Upper lobe of right lung (tissue), 1 donor: ENCODE data around the gene ALDH3B2. TPM values are rescaled to one million over a fixed set of nuclear protein-coding genes. Genes with fewer than 3 reads are reported as not detected.
A peak's percentile ranks its signal among the peaks of the same experiment; 100 is the strongest.

Experiments used
- ATAC-seq: fragments of 200-7000 bp; cut with Tn5 transposase; one replicate; pipeline ENCODE4 v1.9.1; 2020; ENCODE audit warnings: mild to moderate bottlenecking, moderate library complexity
- DNase-seq: peaks from one replicate; pipeline ENCODE4 v3.0.0-alpha.2; 2020
- H3K27ac ChIP-seq: fragments of 200-600 bp; one replicate; pipeline ENCODE4 v1.8.0; 2022
- H3K27me3 ChIP-seq: fragments of 200-600 bp; one replicate; pipeline ENCODE4 v1.8.0; 2022; ENCODE audit warnings: mild to moderate bottlenecking
- H3K36me3 ChIP-seq: fragments of 200-600 bp; one replicate; pipeline ENCODE4 v1.8.0; 2022
- H3K4me1 ChIP-seq: fragments of 200-600 bp; one replicate; pipeline ENCODE4 v1.8.0; 2022
- H3K4me3 ChIP-seq: fragments of 200-600 bp; one replicate; pipeline ENCODE4 v1.8.0; 2022; ENCODE audit warnings: mild to moderate bottlenecking
- H3K9me3 ChIP-seq: fragments of 200-600 bp; one replicate; pipeline ENCODE4 v1.8.0; 2022
- intact Hi-C: fragments of 100-400 bp; cut with DNase I; formaldehyde crosslinking; loops from one replicate; pipeline ENCODE4 v1.11.0; 2022
- total RNA-seq: library from RNA; stranded (reverse); fragmentation: NEBNext Ultra II Directional; extraction: Animal tissue kit (Norgen Biotek cat#: 25700); gene quantifications from one replicate; pipeline ENCODE4 v1.2.1, GENCODE V29; 2021
- TF ChIP-seq, protein P1 (sequence below): fragments of 200-600 bp; IDR thresholded peaks from one replicate; pipeline ENCODE4 v1.8.0; 2022; ENCODE audit warnings: antibody characterized with exemption
- donor health status: DM: no; HTN: yes; CAD: no; lungs with severe emphysema.

ALDH3B2 gene
- total RNA-seq, 1 donor from 2014 or later: 1.3 TPM

DNA sequence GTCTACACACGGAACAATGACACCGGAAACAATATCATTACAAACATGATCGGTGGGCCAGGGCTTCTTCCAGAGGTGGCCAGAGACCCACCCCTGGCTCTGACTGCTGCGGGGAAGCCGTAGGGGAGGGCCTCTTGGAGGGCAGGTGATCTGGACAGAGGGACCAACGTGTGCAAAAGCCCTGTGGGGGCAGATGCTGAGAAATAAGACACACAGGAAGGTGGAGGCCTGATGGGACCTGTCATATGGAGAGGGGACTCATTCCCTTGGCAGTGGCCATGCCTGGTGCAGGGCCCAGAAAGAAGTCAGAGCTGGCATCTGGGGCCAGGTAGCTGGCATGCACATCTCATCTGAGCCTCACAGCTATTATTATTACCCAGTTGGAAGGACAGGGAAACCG lies 1.1 kb downstream of the ALDH3B2 start:
- H3K9me3 ChIP-seq: no peaks in the 10 kb centered on the region
- intact Hi-C loops: no loop called here
- no peaks in the 10 kb centered on the region for H3K36me3 ChIP-seq
- DNase-seq (peak; percentile 39), ATAC-seq (no peak)
- TF ChIP-seq, protein P1, sequence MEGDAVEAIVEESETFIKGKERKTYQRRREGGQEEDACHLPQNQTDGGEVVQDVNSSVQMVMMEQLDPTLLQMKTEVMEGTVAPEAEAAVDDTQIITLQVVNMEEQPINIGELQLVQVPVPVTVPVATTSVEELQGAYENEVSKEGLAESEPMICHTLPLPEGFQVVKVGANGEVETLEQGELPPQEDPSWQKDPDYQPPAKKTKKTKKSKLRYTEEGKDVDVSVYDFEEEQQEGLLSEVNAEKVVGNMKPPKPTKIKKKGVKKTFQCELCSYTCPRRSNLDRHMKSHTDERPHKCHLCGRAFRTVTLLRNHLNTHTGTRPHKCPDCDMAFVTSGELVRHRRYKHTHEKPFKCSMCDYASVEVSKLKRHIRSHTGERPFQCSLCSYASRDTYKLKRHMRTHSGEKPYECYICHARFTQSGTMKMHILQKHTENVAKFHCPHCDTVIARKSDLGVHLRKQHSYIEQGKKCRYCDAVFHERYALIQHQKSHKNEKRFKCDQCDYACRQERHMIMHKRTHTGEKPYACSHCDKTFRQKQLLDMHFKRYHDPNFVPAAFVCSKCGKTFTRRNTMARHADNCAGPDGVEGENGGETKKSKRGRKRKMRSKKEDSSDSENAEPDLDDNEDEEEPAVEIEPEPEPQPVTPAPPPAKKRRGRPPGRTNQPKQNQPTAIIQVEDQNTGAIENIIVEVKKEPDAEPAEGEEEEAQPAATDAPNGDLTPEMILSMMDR: no peak
- H3K4me1 ChIP-seq: no peaks in the 10 kb centered on the region
- no peak overlapping the region for H3K4me3 ChIP-seq
- H3K27me3 ChIP-seq: peaks cover 5% of the 10 kb centered on the region
- H3K27ac ChIP-seq: no peak overlapping the region

DNA sequence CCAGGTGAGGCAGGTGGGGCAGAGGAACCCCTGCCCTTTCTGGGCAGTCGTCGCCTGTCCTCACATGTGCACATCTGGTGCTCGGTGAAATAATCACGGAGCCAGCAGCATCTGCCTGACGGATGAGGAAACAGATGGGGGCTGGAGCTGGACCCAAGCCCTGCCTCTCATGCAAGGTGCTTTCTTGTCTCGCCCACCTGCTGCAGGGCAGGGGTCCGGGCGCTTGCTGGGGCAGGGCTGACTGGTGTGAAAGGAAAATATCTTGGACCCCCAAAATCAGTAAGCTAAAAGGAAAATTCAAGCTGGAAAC lies 3.3 kb downstream of the ALDH3B2 start:
- Histone ChIP-seq H3K4me1 (no peaks in the 10 kb centered on the region), H3K36me3 (no peaks in the 10 kb centered on the region), H3K27ac (no peak overlapping the region), H3K9me3 (no peaks in the 10 kb centered on the region), H3K4me3 (no peak overlapping the region), H3K27me3 (peaks cover 5% of the 10 kb centered on the region)
- DNase-seq (no peak), ATAC-seq (no peak)
- TF ChIP-seq, protein P1: no peak
- intact Hi-C loops: no loop called here

DNA sequence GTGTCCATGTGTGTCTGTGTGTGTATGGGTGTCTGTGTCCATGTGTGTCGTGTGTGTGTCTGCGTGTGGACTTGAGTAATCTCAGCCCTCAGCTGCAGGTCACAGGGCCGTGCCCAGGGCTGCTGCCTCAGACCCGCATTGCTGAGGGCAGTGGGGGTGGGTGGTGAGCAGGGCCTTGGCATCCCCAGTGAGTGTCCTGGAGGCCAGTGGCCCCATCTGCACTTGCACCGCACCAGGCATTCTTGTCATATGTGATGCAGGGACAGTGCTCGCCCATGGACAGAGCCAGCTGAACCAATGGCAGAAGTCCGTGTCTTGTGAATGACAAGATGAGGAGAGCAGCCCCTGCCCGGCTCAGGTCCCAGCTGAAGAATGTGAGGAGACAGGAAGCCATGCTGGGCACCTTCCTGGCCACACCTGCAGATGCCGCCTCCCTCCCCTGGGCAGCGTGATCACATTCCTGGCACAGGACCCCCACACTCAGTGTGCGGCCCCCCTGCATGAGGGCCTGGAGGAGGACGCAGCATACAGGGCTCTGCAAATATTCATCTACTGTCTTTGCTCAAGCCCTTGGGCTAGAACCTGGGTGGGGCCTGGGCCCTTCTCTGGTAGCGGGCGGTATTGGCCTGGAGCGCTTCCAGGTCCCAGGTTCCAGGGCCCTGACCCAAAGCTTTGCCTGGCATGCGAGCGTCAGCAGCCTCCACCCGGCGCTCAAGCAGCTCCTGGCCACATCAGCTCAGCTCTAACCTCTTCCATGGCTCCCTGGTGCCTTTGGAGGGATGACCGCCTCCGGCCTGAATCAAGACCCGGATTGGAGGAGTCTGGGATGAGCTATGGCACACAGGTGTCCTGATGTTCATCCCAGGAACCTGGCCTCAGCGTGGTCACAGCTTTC lies 3.9 kb downstream of the ALDH3B2 start:
- no peak for ATAC-seq
- Histone ChIP-seq H3K27ac (no peak overlapping the region), H3K36me3 (no peaks in the 10 kb centered on the region), H3K27me3 (peaks cover 5% of the 10 kb centered on the region), H3K4me1 (no peaks in the 10 kb centered on the region), H3K4me3 (no peak overlapping the region), H3K9me3 (no peaks in the 10 kb centered on the region)
- TF ChIP-seq, protein P1: no peak
- DNase-seq: peak; percentile 53
- intact Hi-C loops: no loop called here

DNA sequence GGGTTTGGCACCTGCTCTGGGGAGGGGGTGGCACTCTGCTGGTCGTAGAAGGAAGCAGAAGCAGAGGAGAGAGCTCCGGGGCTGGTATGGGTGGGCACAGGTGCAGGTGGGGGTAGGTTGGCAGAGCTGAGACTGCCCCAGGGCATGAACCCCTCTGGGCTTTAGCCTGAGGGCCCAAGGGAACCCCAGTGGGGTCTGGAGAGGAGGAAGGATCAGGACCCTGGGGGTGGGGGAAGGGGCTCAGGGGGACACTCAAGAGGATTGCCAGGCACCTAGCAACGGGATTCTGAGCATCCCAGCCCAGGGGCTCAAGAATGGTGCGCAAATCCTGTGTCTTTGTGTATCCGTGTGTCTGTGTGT lies 6.3 kb downstream of the ALDH3B2 start:
- intact Hi-C loops: no loop called here
- H3K9me3 ChIP-seq: no peaks in the 10 kb centered on the region
- TF ChIP-seq, protein P1: no peak
- H3K27ac ChIP-seq: no peak overlapping the region
- H3K27me3 ChIP-seq: no peaks in the 10 kb centered on the region
- no peak for ATAC-seq
- no peaks in the 10 kb centered on the region for H3K4me1 ChIP-seq
- H3K36me3 ChIP-seq: no peaks in the 10 kb centered on the region
- DNase-seq: no peak
- H3K4me3 ChIP-seq: no peak overlapping the region

DNA sequence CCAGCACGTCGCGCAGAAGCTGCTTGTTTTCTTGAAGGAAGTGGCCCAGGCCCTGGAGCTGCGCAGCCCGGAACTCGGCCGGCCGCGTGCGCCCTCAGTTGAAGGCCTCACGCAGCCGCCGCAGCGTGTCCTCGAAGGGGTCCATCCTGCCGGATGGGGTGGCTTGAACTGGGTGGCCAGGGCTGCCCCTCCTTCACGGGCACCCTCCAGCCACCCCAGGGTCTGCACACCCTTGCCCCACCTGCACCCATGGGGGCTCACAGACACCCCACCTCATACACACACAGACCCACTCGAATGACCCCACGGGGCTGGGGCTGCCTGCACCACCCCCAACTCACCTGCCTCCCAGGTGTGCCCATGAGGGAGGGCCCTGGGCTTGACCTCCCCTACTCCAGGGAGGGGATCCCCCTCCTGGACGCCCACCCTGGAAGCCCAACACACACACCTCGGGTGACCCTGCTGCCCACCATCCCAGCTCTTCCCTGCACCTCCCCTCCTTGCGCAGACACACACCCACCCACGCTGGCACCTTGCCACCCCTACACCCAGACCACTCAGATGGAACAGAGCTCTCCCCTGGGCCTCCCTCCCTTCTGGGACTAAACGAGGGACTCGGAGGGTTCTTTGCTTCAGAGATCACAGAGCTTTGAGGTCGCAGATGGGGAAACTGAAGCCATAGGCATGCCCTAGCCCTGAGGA lies 6.8 kb downstream of the ALDH3B2 start:
- no peak for ATAC-seq

More for the DNA sequence above, 6.8 kb downstream of the ALDH3B2 start:
- Histone ChIP-seq H3K36me3 (no peaks in the 10 kb centered on the region), H3K4me3 (no peak overlapping the region), H3K9me3 (no peaks in the 10 kb centered on the region), H3K4me1 (no peaks in the 10 kb centered on the region), H3K27ac (no peak overlapping the region), H3K27me3 (no peaks in the 10 kb centered on the region)
- intact Hi-C loops: no loop called here
- DNase-seq: peak; percentile 64
- TF ChIP-seq, protein P1: no peak
